ENCODE results near the gene DNMBP.

DNA sequence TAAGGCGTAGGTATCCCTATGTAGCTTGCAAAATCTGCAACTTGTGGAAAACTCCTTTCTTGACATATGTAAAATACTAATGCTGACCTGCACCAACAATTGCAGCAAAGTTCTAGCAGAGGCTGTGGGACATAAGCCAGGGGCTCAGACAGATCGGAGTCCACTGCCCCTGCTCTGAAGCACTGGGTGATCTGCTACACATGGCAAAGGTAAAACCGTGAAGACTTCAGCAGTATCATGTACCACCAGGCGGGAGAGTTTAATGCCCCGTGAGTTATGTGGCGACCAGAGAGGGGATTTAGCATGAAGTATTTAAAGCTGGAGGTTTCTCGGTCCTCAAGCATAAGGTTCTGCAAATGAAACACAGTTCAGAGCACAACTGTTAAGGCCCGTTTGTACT, 150.9 kb downstream of the DNMBP start:
- TF ChIP-seq, protein P1, sequence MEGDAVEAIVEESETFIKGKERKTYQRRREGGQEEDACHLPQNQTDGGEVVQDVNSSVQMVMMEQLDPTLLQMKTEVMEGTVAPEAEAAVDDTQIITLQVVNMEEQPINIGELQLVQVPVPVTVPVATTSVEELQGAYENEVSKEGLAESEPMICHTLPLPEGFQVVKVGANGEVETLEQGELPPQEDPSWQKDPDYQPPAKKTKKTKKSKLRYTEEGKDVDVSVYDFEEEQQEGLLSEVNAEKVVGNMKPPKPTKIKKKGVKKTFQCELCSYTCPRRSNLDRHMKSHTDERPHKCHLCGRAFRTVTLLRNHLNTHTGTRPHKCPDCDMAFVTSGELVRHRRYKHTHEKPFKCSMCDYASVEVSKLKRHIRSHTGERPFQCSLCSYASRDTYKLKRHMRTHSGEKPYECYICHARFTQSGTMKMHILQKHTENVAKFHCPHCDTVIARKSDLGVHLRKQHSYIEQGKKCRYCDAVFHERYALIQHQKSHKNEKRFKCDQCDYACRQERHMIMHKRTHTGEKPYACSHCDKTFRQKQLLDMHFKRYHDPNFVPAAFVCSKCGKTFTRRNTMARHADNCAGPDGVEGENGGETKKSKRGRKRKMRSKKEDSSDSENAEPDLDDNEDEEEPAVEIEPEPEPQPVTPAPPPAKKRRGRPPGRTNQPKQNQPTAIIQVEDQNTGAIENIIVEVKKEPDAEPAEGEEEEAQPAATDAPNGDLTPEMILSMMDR (IDR thresholded peaks at IDR 0.05) = no peak
- no peak for TF ChIP-seq POLR2A (IDR thresholded peaks at IDR 0.05)
